DMS79 (cell line): ENCODE results near the gene AHRR.

Experiments
- DNase-seq: peaks from one replicate; lab custom pipeline; 2025; lab: John Stamatoyannopoulos, UW

The AHRR gene

GRCh38 chr5:443239-444151 lies 122.0 kb downstream of the AHRR start:
- DNase-seq, result peak; percentile 40

- DNase-seq, result no peak
These were observed 122.7 kb downstream of the AHRR start for GRCh38 chr5:444226-444625.

GRCh38 chr5:445591-445990 lies 124.1 kb downstream of the AHRR start:
- no peak for DNase-seq

GRCh38 chr5:446066-446882 lies 124.8 kb downstream of the AHRR start:
- DNase-seq, result no peak

- no peak for DNase-seq
These were observed 125.4 kb downstream of the AHRR start for GRCh38 chr5:446883-447263.

- no peak for DNase-seq
These were observed 126.0 kb downstream of the AHRR start for GRCh38 chr5:447501-447900.

GRCh38 chr5:448061-448765 lies 126.7 kb downstream of the AHRR start:
- DNase-seq, result no peak

GRCh38 chr5:448766-449090 lies 127.2 kb downstream of the AHRR start:
- DNase-seq, result no peak

- no peak for DNase-seq
These were observed 127.6 kb downstream of the AHRR start for GRCh38 chr5:449151-449550.

- no peak for DNase-seq
These were observed 130.3 kb downstream of the AHRR start for GRCh38 chr5:451587-452458.

- DNase-seq, result no peak
These were observed 131.6 kb downstream of the AHRR start for GRCh38 chr5:452978-453710.

- DNase-seq, result no peak
These were observed 132.4 kb downstream of the AHRR start for GRCh38 chr5:453725-454481.

- no peak for DNase-seq
These were observed 133.4 kb downstream of the AHRR start for GRCh38 chr5:454936-455335.

GRCh38 chr5:455806-456205 lies 134.3 kb downstream of the AHRR start:
- no peak for DNase-seq

GRCh38 chr5:456351-457194 lies 135.1 kb downstream of the AHRR start:
- DNase-seq, result no peak

- no peak for DNase-seq
These were observed 135.9 kb downstream of the AHRR start for GRCh38 chr5:457195-457961.

GRCh38 chr5:458547-459353 lies 137.2 kb downstream of the AHRR start:
- DNase-seq, result no peak
